ENCODE results near the gene UNC119B. TPM values are rescaled to one million over a fixed set of nuclear protein-coding genes. Genes with fewer than 3 reads are reported as not detected.
"Not testable (repeated sequence)": the region's sequence is repeated elsewhere in the genome, so short reads cannot be mapped to it uniquely, and the experiment has no call there.

Gene UNC119B
- 26.1 TPM for polyA plus RNA-seq (2013, experiment 1 of 2; ENCODE audit: insufficient read length)
- 26.3 TPM for polyA plus RNA-seq (2013, experiment 2 of 2; ENCODE audit: insufficient read length)

DNA sequence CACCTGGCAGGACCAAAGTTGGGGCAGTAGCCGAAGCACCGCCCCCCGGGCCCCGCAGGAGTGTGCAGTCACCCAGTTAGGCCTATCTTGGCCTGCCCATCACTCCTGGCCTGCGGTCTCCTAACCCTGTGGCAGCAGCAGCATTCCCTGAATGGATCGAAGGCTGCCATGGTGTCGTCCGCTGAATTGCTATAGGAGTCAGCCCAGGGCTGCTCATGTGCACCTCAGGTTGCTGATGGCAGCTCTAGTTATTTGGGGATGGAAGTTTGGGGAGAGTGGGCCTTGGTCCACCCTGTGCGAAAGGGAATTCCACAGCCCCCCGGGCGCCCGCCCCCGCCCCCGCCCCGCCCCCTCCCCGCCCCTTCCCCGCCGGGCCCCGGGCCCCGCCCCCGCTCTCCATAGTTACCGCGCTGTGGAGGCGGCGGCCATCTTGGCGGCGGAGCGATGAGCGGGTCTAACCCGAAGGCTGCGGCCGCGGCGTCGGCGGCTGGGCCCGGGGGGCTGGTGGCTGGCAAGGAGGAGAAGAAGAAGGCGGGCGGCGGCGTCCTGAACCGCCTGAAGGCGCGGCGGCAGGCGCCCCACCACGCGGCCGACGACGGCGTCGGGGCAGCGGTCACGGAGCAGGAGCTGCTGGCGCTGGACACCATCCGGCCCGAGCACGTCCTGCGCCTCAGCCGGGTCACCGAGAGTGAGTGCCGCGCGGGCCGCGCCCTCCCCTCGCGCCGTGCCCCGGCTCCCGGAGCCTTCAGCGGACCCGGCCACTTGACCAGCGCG, at the start of gene UNC119B:
TSS of gene UNC119B (plus strand) at position 428 of the 774 bp plus-strand sequence. CDS start at position 445, 17 bp downstream.
- peak; percentile 46 for DNase-seq

DNA sequence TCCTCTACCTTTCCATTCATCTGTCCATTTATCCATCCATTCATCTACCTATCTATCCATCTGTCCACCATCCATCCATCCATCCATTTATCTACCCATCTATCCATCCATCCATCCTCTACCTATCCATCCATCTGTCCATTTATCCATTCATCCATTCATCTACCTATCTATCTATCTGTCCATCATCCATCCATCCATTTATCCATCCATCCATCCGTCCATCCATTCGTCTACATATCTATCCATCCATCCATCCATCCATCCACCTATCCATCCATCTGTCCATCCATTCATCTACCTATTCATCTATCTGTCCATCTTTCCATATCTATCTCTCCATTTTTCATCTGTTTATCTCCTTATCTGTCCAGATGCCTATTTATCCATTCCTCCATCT, 48.8 kb upstream of the UNC119B start:
- DNase-seq, result no peak

DNA sequence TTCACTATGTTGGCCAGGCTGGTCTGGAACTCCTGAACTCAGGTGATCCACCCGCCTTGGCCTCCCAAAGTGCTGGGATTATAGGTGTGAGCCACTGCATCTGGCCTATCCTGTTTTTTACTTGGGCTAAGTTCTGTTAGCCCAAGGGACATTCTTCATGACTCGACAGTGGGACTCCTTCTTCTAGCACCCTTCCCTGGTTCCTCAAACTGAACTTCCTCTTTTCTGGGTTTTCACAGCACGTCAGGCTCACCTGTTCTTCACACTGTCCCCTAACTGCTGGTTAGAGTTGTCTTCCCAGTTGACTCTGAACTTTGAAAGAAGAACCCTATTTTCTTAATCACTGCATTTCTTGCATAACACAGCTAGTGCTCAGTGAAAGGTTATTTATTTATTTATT, 47.4 kb upstream of the UNC119B start:
- no peak for DNase-seq

DNA sequence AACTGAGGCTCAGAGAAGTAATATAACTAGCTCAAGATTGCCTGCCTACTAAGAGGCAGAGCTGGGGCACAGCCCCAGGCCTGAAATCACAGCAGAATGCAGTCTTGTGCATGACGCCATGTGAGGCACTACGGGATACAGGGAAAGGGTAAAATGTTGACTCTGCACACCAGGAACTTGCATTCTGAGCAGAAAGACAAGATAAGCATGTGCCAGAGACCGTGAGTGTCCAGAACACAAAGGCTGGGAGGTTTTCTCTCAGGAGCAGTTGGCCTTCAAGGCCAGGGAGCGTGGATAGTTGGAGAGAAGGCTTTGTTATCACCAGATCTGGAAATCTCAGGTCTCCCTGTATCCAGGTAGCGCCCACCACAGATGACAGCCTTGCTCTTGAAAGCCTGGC, 46.5 kb upstream of the UNC119B start:
- no peak for DNase-seq

DNA sequence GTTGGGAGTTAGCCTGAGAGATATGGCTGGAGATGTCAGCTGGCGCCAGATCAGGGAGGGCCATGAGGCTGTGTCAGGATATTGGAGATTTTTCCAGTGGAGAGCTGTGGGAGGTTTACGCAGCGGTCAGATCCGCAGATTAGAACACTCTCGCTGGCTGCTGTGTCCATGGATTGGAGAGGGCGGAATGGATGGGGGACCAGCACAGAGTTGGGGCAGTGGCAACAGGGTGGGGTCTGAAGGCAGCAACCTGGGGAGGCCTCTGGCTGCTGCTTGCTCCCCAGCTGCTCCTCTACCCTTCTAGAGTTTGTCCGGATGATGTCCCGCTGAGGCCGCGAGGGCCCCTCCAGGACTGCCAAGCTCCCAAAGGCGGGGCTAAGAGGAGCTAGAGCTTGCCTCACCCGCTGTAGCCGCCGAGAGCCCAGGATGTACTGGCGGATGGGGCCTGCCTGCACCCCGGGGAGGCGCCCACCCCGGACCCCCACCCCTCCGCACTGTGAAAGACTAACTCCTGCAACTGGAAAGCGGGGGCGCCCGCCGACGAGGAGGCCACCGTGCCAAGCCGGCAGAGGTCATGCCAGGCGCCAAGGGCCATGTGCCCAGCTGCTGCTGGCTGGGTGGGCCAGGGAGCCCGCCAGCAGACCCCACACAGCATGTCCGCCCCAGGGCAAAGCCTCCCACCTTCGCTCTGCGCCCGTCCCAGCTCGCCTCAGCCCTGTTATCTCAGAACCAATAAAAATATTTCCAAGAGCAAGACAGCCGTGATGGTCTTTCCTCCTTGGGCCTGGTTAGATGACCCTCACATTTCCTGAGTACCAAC, 43.5 kb upstream of the UNC119B start:
- DNase-seq, result no peak

DNA sequence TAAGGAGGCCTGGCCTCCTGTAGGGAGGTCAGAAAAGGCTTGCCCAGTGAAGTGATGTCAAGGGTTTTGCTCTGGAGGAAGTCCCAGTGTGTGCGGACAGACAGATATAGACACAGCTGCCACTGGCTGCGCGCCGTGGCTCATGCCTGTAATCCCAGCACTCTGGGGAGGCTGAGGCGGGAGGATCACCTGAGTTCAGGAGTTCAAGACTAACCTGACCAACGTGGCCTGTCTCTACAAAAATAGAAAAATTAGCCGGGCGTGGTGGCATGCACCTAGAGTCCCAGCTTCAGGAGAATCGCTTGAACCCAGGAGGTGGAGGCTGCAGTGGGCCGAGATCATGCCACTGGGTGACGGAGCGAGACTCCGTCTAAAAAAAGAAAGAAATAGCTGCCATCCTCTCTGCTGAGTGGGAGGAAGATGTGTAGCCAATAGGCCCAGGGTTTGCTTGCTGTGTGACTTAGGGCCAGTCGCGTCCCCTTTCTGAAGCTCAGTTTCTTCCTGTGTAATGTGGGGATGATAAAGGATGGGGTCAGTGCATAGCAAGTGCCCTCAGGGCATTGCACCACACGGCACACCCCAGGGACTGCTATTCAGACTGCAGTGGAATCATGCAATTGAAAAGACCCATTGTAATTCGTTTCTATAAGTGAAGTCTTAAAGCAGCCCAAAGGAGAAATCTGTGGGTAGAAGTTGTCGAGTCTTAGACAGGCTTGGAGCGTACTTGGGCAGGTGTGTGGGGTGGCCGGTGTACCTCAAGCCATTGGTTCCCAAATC, 42.0 kb upstream of the UNC119B start:
- DNase-seq, result no peak

DNA sequence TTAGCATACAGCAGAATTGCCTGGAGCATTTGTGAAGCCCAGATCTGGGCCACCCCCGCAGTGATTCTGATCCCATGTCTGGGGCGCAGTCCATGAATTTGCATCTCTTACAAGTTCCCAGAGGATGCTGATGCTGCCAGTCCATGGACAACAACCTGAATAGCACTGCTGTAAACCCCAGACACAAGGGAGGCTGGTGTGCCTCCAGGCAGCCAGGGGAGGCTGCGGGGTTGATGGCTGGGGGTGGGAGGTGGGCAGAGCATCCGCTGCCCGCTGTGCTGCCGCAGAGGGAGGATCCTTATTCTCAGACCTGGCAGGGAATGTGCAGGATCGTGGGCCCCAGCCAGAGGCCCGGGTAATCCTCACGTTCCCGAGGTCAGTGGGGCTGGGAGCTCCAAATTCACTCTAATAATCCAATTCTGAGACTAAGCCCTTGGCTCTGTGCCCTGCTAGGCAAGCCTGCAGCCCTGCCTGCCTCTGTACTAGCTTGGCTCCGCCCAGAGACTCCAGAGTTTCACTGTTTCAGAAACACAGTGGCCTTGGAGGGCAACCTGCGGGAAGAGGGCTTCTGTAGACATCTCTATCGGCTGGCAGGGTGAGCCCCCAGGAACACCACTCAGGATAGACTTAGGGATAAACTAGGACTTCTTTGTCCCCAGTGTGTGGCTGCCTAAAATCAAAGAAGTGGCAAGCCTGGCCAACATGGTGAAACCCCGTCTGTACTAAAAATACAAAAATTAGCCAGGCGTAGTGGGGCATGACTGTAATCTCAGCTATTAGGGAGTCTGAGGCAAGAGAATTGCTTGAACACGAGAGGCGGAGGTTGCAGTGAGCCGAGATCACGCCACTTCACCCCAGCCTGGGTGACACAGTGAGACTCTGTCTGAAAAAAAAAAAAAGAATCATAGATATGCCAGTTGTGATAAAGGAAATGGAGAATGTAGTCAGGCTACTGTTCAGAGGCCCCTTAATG, 41.1 kb upstream of the UNC119B start:
- DNase-seq, result peak; percentile 6

DNA sequence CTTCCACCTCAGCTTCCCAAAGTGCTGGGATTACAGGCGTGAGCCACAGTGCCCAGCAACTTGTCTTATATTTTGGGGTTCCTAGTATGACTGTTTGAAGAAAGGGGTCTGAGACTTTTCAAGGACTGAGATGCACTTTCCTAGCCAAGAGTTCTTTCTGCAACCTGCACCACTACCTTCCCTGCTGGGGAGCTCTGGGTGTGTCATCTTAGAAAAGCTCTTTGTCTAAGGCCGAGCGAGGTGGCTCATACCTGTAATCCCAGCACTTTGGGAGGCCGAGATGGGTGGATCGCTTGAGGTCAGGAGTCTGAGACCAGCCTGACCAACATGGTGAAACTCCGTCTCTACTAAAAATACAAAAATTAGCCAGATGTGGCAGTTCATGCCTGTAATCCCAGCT, 40.0 kb upstream of the UNC119B start:
- DNase-seq, result not testable (repeated sequence)

DNA sequence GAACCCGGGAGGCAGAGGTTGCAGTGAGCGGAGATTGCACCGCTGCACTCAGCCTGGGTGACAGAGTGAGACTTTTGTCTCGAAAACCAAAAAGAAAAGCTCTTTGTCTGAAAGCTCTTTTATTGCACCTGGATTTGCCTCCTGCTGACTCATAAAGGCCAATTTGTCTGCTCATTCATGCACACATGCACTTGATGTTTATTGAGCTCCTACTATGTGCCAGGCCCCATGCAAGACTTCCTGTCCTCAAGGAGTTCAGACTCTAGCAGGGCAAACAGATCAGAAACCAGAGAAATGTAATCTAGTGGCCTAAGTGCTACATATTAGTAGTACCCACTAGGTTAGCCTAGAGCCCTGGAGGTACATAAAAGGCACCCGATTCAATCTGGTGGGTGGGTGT, 39.6 kb upstream of the UNC119B start:
- no peak for DNase-seq

DNA sequence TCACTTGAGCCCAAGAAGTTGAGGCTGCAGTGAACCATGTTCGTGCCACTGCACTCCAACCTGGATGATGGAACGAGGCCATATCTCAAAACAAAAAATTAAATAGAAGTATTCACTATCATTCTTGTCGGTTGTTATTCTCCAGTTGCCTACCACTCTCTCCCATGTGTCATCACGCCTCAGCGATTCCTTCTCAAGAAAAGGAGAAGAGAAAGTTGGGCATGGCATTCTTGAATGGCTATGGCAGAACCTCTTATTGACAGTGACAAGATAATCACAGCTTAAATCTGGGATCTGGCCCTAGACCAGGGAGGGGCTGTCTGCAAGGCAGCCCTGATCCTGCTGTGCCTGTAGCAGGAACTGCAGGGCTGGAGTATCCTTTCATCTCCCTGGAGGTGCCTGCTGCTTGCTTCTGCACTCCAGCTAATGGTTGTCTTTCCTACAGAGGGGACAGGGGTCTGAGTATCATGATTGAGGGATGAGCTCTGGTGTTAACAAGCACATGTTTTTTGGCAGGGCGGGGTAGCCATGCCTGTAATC, 36.1 kb upstream of the UNC119B start:
- no peak for DNase-seq

DNA sequence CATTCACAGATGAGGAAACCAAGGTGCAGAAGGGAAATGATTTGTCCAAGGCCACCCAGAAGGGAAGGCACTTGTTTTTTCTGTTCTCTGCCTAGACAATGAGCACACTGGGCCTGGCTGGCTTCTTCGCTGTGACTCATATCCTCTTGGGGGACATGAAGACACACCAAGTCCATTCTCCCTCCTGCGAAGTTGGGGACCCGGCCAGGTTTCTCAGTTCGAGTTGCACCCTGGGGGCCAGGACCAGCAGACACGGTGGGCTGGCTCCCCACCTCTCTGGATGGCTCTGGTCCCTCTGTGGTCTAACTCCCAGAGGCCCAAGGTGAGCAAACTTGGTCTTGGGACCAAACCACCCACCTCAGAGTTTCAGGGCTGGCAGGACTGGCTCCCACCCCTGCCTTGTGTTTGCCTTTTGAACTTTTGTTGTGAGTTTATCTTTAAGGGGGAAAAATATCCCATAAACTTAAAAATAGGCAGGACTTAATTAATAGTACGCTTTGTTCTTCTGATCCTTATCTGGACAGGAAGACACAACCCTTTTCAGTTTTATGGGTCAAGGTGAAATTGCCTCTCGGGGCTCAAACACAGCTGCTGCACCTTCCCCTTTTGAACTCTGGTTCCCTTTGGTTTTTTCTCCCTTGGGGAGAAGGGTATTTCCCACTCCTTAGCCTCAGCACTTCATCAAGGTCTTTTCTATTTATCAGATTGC, 32.3 kb upstream of the UNC119B start:
- peak; percentile 8 for DNase-seq

DNA sequence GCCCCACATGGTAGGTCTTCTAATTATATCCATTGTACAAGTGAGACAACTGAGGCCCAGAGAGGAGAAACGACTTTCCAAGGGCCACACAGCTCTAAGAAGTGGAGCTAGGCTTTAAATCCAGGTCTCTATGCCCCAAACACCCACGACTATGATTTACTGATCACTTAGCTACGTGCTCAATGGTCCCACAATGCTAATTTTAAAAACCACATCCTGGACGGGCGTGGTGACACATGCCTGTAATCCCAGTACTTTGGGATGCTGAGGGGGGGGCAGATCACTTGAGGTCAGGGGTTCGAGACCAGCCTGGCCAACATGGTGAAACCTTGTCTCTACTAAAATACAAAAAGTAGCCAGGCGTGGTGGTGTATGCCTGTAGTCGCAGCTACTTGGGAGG, 31.7 kb upstream of the UNC119B start:
- peak; percentile 14 for DNase-seq

DNA sequence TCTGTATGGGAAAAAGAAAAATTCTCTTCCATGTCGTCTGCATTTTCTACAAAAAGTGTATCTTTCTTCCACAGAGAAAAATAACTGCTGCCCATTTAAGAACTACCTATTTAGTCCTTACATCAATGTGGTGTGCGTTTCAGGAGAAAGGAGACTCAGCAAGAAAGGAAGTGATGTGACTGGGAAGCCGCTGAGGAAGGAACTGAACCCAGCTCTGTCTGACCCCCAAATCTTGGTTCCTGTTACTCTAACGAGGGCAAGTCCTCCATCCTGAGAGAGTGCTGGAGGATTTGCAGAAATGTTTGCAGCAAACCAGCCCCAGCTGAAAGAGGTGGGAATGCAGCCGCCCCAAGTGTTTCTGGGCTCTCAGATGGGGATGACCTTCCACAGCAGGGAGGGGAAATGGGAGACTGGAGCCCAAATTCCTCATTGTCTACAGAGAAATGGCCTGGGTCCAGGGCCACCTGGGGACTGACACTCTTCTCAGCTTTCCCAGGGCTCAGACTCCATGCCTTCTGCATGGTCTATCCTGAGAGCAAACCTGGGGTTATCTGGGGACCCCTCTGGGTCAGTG, 30.0 kb upstream of the UNC119B start:
- no peak for DNase-seq

DNA sequence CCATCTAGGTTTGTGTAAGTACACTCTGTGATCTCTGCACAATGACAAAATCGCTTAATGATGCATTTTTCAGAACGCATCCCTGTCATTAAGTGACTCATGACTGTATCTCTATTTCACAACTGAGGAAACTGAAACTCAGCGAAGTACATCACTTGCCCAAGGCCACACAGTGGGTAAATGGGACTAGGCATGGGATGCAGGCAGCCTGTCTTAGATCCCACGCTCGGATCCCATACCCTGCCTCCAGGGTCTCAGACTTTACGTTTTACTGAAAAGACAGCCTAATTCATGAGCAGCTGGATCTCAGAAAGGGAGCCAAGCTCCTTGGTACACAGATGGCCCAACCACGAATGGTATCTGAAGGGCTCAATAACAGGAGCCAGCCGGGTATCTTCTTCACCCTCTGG, 25.7 kb upstream of the UNC119B start:
- no peak for DNase-seq

DNA sequence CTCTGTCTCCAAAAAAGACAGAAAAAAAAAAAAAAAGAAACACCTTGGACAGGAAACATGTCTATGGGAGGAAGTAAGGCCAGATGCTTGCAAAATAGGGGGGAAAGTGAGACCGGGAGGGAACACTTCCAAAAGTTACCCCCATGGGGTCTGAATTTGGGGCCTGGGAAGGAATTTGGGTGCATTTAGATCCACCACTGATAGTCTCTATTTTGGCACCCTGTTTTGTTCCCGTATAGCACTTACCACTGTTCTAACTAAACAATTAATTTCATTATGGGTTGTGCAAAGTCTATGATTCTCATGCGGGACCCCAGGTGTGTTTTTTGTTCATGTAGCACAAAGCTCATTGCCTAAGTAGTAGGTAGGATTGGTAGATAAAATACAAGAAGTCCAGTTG, 24.7 kb upstream of the UNC119B start:
- no peak for DNase-seq

DNA sequence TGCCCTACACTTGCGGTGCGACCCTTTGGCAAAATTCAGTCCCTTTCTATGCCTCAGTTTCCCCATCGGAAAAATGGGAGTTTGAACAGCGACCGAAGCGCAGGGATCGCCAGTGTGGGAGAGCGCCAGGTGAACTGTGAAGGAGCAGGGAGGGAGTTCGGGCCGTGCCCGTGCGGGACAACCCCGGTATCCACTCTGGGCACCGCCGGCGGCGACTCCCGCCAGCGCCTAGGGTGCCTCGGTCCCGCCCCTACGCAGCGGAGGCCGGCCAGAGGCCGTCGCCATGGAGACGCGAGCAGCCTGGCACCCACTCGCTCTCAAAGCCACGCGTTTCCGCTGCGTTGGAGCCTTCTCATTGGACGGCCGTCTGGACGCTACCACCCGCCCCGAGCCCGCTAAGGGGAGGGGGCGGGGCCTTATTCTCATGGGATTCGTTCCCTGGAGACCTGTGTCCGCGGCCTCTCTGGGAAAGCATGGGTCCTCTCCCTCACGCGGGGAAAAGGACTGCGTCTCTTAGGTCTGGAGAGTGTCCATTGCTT, 24.0 kb upstream of the UNC119B start:
- peak; percentile 98 for DNase-seq

DNA sequence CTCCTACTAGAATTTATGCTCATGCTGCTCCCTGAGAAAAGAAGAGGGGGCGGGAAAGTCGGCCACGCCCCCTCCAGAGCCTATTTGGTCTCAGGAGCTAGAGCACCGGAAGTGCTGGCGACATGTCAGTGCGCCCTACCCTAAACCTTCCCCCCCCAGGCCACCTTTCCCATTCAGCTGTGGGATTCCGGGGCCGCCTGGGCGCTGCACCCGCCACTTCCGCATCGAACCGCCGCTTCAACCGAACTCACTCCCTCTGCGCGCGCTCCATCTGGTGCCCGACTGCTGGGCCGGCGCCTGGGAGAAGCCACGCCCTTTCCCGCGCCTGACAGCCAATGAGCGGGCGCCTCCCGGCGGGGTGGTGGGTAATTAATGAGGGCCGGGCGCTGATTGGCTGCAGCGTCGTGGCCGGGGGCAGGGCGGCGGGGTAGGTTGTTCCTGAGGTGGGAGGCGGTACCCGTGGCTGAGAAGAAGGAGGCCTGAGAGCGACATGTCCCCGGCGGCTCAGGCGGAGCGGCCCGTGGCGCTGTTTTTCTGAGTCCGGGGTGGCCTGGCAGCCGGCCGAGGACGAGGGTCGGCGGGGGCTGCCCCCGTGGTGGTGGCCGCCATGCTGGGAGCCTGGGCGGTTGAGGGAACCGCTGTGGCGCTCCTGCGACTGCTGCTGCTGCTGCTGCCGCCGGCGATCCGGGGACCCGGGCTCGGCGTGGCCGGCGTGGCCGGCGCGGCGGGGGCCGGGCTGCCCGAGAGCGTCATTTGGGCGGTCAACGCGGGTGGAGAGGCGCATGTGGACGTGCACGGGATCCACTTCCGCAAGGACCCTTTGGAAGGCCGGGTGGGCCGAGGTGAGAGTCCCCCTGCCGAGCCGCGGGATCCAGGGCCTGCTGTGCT, 23.3 kb upstream of the UNC119B start, which contains the start of gene MLEC:
TSS of gene MLEC (plus strand) at position 460 of the 888 bp plus-strand sequence. CDS start at position 608, 148 bp downstream.
- DNase-seq, result peak; percentile 98

DNA sequence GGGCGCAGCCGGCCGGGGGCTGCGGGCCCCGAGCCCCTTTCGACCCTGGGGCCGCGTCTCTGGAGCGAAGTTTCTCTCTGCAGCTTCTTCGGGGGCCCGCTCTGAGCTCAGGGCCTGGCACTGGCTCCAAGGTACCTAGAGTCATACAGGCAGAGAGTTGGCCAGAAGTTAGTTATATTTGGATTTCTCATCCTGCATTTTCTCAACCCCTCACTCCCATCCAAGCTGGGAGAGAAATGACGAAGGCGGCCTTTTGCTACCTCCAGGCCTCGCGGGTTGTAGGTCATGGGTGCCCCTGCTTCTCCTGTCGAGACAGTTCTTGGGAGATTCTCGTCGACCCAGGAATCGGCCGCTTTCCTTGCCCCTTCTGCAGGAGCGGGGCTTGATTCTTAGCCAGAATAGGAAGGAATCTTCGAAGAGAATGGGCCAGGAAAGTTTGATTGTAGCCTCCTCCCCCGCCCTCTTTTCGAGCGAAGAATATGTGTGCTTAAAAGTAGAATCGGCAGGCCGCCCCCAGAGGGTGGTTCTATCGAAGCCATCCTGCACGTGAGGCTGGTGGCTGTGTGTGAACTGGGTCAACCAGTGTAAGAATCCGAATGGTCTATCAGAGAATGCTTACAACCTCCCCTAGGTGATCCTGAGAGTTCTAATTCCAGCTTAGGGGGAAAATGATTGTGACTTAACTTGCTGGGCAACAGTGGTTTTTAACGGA, 22.5 kb upstream of the UNC119B start:
- DNase-seq, result no peak

All from fibroblast of skin of abdomen (primary cell).